HepG2 (cell line): Measurements from ENCODE around the gene NEURL2. TPM values are rescaled to one million over a fixed set of nuclear protein-coding genes. Genes with fewer than 3 reads are reported as not detected.

ENCODE experiments used
- FOXC1 ChIP-seq: sonication (generic); formaldehyde crosslinking; IDR thresholded peaks from 2 replicates; pipeline ENCODE4 v1.8.0; 2022; ENCODE audit warnings: mild to moderate bottlenecking, missing genetic modification reagents, borderline replicate concordance
- HNF4G ChIP-seq, 2 experiments: sonication (generic) in 1 of 2; formaldehyde crosslinking in 1 of 2; IDR thresholded peaks; 2 replicates each; pipeline versions ENCODE4 v1.4.0 to v1.6.1; 2011 to 2020; ENCODE audit warnings: borderline replicate concordance in 2 of 2, low read depth in 2 of 2, mild to moderate bottlenecking in 2 of 2, low read length in 1 of 2, missing genetic modification reagents in 1 of 2, moderate library complexity in 1 of 2
- NFE2 ChIP-seq: sonication (generic); formaldehyde crosslinking; IDR thresholded peaks from 2 replicates; pipeline ENCODE4 v1.4.0; 2020; ENCODE audit warnings: missing genetic modification reagents
- PHB2 ChIP-seq: fragments of 450-650 bp; IDR thresholded peaks from 2 replicates; pipeline ENCODE4 v1.6.1; 2018; ENCODE audit not compliant: partially characterized antibody
- POLR2A ChIP-seq, 2 experiments: IDR thresholded peaks; 2 replicates each; pipeline ENCODE4 v1.6.1; 2011; ENCODE audit warnings: low read depth in 2 of 2, low read length in 2 of 2, mild to moderate bottlenecking in 1 of 2, moderate library complexity in 1 of 2; ENCODE audit not compliant: insufficient read depth in 1 of 2
- TRIM24 ChIP-seq: sonication (generic); formaldehyde crosslinking; IDR thresholded peaks from 2 replicates; pipeline ENCODE4 v1.8.0; 2022; ENCODE audit warnings: mild to moderate bottlenecking, missing genetic modification reagents
- ZNF350 ChIP-seq: sonication (generic); formaldehyde crosslinking; IDR thresholded peaks from 2 replicates; pipeline ENCODE4 v1.4.0; 2020; ENCODE audit warnings: mild to moderate bottlenecking, low read depth, missing genetic modification reagents, borderline replicate concordance
- ZNF572 ChIP-seq: sonication (generic); formaldehyde crosslinking; IDR thresholded peaks from 2 replicates; pipeline ENCODE4 v1.5.1; 2020; ENCODE audit warnings: mild to moderate bottlenecking, missing genetic modification reagents
- polyA plus RNA-seq, 8 experiments: library from polyadenylated mRNA; depleted of rRNA in 3 of 8; stranded (reverse) in 7 of 8; unstranded in 1 of 8; fragments of >200 nt; fragmentation: Illumina TruSeq in 4 of 8; extraction: Trizol in 4 of 8; gene quantifications; 2 replicates each; pipeline versions ENCODE4 v1.2.1 to v1.2.3, GENCODE V29; 2011 to 2016; ENCODE audit warnings: low read depth in 4 of 8, missing spikeins in 1 of 8, mixed read lengths in 1 of 8; ENCODE audit not compliant: insufficient read depth in 1 of 8
- total RNA-seq, 5 experiments: library from RNA; depleted of rRNA; stranded (reverse); fragments of >200 nt; fragmentation: Illumina TruSeq; extraction: Trizol; gene quantifications; 2 replicates each; pipeline ENCODE4 v1.2.3, GENCODE V29; 2016; ENCODE audit warnings: low read depth in 1 of 5
- TF ChIP-seq, protein P1 (sequence below): sonication (generic); formaldehyde crosslinking; IDR thresholded peaks from 2 replicates; pipeline ENCODE4 v1.5.0; 2020; ENCODE audit warnings: missing genetic modification reagents
- TF ChIP-seq, protein P2 (sequence below): sonication (generic); formaldehyde crosslinking; IDR thresholded peaks from 2 replicates; pipeline ENCODE4 v1.4.0; 2020; ENCODE audit warnings: missing genetic modification reagents, borderline replicate concordance
- TF ChIP-seq, protein P3 (sequence below): sonication (generic); formaldehyde crosslinking; IDR thresholded peaks from 2 replicates; pipeline ENCODE4 v1.4.0; 2020; ENCODE audit warnings: mild to moderate bottlenecking, missing genetic modification reagents

NEURL2 gene
- total and polyA plus RNA-seq, 2 of the 13 experiments (the other 11 are each of a cell fraction or from before 2014, with no cell fraction given) = 7.2 to 9.7 TPM

DNA sequence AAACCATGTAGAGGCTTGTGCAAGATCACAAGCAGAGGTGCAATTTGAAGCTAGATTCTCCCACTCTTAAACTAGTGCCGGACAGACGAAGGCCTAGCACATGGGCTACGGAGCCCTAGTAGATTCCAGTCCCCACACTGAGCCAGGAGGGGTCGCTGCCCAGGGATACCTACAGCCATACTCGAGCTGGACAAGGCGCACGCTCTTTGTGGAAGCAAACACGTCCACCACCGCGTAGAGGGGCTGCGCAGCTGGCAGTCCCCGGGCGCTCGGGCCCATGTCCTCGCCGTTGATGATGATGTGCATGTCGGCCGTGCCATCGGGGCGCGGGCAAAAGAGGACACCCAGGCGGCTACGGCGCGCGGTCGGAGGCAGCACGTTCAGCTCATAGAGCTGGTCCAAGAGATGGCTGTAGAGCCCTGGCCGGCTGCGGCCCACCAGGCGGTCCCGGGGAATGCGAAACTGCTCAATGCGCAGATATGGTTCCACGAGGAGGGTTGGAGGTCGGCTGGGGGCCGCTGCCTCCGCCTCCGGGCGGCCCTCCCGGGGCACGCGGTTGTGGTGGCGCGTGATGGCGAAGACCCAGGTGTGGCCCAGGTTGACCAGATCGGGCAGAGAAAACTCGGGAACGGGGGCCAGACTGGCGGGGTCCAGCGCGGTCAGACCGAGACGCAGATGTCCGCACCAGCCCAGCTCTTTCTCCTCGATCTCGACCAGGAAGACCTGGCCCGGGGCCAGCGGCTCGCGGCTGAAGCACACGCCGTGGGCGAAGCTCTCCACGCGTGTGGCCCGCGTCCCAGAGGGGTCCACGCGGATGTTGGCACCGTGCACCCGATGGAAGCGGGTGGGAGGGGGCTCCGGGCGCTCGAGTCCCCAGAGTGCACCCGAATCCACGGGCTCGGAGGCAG, 677 bp downstream of the NEURL2 start (continued):
- TF ChIP-seq ZNF350 (CRISPR knock-in tag) = 0 out of 2 replicates have a peak, but pooled peaks have one; percentile 29
- TF ChIP-seq PHB2 = no peak
- TF ChIP-seq, protein P1, sequence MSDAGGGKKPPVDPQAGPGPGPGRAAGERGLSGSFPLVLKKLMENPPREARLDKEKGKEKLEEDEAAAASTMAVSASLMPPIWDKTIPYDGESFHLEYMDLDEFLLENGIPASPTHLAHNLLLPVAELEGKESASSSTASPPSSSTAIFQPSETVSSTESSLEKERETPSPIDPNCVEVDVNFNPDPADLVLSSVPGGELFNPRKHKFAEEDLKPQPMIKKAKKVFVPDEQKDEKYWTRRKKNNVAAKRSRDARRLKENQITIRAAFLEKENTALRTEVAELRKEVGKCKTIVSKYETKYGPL (CRISPR knock-in tag) = no peak; the same call in 1 of the 2 replicates
- TF ChIP-seq FOXC1 (CRISPR knock-in tag) = 0 out of 2 replicates have a peak, but pooled peaks have one; percentile 20
- no peak for TF ChIP-seq TRIM24 (CRISPR knock-in tag)
- peak; percentile 22; the same call in 1 of the 2 replicates for TF ChIP-seq NFE2
- no peak; the same call in 1 of the 2 replicates for TF ChIP-seq HNF4G (IDR thresholded peaks at IDR 0.05; ENCODE audit: borderline replicate concordance, low read depth, low read length)
- TF ChIP-seq HNF4G (CRISPR knock-in tag; IDR thresholded peaks at IDR 0.05; ENCODE audit: borderline replicate concordance, low read depth) = no peak
- TF ChIP-seq, protein P2, sequence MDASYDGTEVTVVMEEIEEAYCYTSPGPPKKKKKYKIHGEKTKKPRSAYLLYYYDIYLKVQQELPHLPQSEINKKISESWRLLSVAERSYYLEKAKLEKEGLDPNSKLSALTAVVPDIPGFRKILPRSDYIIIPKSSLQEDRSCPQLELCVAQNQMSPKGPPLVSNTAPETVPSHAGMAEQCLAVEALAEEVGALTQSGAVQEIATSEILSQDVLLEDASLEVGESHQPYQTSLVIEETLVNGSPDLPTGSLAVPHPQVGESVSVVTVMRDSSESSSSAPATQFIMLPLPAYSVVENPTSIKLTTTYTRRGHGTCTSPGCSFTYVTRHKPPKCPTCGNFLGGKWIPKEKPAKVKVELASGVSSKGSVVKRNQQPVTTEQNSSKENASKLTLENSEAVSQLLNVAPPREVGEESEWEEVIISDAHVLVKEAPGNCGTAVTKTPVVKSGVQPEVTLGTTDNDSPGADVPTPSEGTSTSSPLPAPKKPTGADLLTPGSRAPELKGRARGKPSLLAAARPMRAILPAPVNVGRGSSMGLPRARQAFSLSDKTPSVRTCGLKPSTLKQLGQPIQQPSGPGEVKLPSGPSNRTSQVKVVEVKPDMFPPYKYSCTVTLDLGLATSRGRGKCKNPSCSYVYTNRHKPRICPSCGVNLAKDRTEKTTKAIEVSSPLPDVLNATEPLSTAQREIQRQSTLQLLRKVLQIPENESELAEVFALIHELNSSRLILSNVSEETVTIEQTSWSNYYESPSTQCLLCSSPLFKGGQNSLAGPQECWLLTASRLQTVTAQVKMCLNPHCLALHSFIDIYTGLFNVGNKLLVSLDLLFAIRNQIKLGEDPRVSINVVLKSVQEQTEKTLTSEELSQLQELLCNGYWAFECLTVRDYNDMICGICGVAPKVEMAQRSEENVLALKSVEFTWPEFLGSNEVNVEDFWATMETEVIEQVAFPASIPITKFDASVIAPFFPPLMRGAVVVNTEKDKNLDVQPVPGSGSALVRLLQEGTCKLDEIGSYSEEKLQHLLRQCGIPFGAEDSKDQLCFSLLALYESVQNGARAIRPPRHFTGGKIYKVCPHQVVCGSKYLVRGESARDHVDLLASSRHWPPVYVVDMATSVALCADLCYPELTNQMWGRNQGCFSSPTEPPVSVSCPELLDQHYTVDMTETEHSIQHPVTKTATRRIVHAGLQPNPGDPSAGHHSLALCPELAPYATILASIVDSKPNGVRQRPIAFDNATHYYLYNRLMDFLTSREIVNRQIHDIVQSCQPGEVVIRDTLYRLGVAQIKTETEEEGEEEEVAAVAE = peak; percentile 87
- peak; percentile 81; a peak in 3 of 4 replicates for TF ChIP-seq POLR2A (IDR thresholded peaks at IDR 0.05; ENCODE audit: insufficient read depth in 1 of 2, low read depth in 2 of 2, low read length in 2 of 2)
- peak; percentile 97 for TF ChIP-seq ZNF572
- TF ChIP-seq, protein P3, sequence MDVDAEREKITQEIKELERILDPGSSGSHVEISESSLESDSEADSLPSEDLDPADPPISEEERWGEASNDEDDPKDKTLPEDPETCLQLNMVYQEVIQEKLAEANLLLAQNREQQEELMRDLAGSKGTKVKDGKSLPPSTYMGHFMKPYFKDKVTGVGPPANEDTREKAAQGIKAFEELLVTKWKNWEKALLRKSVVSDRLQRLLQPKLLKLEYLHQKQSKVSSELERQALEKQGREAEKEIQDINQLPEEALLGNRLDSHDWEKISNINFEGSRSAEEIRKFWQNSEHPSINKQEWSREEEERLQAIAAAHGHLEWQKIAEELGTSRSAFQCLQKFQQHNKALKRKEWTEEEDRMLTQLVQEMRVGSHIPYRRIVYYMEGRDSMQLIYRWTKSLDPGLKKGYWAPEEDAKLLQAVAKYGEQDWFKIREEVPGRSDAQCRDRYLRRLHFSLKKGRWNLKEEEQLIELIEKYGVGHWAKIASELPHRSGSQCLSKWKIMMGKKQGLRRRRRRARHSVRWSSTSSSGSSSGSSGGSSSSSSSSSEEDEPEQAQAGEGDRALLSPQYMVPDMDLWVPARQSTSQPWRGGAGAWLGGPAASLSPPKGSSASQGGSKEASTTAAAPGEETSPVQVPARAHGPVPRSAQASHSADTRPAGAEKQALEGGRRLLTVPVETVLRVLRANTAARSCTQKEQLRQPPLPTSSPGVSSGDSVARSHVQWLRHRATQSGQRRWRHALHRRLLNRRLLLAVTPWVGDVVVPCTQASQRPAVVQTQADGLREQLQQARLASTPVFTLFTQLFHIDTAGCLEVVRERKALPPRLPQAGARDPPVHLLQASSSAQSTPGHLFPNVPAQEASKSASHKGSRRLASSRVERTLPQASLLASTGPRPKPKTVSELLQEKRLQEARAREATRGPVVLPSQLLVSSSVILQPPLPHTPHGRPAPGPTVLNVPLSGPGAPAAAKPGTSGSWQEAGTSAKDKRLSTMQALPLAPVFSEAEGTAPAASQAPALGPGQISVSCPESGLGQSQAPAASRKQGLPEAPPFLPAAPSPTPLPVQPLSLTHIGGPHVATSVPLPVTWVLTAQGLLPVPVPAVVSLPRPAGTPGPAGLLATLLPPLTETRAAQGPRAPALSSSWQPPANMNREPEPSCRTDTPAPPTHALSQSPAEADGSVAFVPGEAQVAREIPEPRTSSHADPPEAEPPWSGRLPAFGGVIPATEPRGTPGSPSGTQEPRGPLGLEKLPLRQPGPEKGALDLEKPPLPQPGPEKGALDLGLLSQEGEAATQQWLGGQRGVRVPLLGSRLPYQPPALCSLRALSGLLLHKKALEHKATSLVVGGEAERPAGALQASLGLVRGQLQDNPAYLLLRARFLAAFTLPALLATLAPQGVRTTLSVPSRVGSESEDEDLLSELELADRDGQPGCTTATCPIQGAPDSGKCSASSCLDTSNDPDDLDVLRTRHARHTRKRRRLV (CRISPR knock-in tag) = peak; percentile 35
